Stimulated activated CD4-positive, alpha-beta T cell treated with anti-CD3 and anti-CD28 coated beads, Interleukin-4, amount 100 ng/mL, for 48 hours (primary cell): Measurements from ENCODE around the gene FANCD2.
A peak's percentile ranks its signal among the peaks of the same experiment; 100 is the strongest.
"Not testable (repeated sequence)": the region's sequence is repeated elsewhere in the genome, so short reads cannot be mapped to it uniquely, and the experiment has no call there.

ENCODE experiments used
- DNase-seq, 2 donors: peaks; one replicate each; pipeline ENCODE4 v3.0.0-alpha.2; 2020; ENCODE audit warnings: low read depth in 2 of 2

FANCD2 gene

GRCh38 chr3:10012106-10012505 is 14.1 kb upstream of the FANCD2 start:
- DNase-seq, result no peak

GRCh38 chr3:10015461-10015904 is 10.8 kb upstream of the FANCD2 start:
- no peak for DNase-seq

DNA sequence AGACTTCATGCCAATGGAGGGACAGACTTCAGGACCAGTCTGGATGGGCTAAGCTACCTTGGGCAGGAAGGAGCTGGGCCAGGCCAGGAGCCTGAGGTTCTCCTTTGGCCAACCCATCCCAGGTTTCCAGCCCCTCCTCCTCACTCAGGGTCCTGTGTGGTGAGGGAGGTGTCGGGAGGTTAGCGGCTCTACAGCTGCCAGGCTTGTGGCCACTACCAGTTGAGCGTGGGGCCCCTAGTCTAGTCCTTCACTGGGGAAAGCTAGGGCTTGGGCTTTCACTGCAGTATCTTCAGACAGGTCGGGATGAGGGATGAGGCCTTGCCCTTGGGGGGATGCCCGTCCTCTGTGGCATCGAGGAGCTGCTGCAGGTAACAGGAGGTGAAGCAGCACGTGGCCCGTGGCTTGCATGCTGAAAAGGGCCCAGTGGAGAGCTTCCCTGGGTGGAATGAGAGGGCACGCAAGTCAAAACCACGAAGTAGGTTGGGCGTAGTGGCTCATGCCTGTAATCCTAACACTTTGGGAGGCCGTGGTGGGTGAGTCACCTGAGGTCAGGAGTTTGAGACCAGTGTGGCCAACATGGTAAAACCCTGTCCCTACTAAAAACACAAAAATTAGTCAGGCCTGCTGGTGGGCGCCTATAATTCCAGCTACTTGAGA is 8.5 kb upstream of the FANCD2 start:
- peak; percentile 51 to 69 for DNase-seq

- not testable (repeated sequence) for DNase-seq
Measured at GRCh38 chr3:10018806-10019205, 7.4 kb upstream of the FANCD2 start.

- no peak for DNase-seq
Measured at GRCh38 chr3:10019326-10019725, 6.9 kb upstream of the FANCD2 start.

DNA sequence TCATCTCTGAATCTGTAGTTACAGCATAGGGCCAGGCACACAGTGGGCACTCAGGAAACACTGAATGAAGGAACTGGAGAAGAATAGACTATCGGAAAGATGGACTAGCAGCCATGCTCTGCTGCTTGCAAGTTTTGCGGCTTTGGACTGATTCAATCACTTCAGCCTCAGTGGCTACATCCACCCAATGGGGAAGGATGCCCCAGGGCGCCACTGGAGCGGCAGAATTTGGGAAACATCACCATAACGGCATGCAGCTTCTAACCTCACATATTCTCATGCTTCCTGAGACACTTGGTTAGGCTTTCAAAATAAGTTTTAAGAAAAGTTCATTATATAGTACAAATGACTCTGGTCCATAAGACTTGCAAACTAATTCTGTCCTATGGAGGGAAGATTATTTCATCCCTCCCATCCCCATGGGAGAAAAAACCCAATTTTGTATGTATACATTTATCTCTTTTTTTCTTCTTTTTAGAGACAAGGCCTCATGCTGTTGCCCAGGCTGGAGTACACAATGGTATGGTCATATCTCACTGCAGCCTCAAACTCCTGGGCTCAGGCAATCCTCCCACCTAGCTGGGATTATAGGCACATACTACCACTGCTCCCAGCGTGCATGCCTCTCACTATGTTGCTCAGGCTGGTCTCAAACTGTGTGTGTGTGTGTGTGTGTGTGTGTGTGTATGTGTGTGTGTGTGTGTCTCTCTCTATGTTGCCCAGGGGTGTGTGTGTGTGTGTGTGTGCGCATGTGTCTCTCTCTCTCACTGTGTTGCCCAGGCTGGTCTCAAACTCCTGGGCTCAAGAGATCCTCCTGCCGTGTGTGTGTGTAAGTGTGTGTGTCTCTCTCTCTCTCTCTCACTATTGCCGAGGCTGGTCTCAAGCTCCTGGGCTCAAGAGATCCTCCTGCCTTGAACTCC is 4.1 kb upstream of the FANCD2 start:
- no peak for DNase-seq

DNA sequence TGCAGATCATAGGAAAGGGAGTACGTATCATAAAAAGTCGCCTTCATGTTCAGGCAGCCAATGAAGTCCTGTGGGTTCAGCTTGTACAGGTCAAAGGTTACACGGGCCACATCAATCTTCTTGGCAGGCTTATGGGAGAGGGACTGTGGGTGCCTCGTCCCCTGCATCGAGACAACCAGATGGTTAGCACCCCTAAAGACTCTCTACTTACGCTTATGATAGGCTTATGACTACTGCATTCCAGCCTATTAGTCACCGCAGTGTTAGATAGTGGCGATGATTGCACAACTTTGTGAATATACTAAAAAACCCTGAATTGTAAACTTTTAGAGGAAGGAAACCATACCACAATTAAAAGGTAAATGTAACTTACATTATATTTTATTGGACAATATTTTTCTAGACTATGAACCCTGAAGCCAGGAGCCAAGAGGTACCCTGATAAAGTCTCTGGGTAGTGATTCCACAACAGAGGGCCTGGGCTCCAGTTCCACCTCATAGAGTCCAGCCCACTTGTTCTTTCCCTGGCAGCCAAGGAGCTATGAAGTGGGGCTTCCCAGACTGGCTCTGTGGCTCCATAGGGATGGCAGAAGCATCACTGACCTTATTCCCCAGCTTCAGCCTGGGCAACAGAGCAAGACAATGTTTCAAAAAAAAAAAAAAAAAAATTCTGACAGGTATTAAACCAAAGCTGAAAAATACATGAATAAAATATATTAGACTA is 2.5 kb upstream of the FANCD2 start:
- DNase-seq, result no peak

GRCh38 chr3:10025205-10026083 is 793 bp upstream of the FANCD2 start:
- DNase-seq, result no peak

DNA sequence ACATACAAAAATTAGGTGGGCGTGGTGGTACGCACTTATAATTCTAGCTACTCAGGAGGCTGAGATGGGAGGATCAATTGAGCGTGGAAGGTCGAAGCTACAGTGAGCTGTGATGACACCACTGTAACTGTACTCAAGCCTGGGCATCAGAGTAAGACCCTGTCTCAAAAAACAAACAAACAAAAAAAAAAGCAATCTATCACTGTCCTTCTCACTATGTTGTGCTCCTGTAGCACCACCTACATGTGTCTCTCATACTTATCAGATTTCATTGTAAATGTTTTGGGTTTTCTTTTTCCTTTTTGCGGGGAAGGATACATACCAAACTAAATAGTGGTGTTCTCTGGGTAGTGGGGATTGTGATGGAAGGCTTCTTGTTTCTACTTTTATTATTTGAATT is 14.8 kb downstream of the FANCD2 start:
- no peak for DNase-seq

DNA sequence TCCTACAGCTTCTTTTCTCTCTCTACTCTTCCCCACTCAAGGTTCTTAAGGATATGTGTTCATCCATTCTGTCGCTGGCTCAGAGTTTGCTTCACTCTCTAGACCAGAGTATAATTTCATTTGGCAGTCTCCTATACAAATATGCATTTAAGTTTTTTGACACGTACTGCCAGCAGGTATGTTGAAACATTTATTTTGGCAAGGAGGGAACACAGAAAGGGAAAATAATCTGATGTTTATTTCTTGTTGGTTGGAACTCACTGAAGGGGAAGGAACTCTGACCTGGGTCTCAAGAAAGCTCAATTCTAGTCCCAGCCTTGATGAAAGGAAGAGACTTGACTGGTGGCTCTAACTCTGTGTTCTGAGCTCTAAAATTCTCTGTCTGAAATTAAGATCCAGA is 21.6 kb downstream of the FANCD2 start:
- no peak for DNase-seq

DNA sequence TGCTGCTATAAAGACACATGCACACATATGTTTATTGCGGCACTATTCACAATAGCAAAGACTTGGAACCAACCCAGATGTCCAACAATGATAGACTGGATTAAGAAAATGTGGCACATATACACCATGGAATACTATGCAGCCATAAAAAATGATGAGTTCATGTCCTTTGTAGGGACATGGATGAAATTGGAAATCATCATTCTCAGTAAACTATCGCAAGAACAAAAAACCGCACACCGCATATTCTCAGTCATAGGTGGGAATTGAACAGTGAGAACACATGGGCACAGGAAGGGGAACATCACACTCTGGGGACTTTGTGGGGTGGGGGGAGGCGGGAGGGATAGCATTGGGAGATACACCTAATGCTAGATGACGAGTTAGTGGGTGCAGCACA is 26.8 kb downstream of the FANCD2 start:
- not testable (repeated sequence) for DNase-seq

DNA sequence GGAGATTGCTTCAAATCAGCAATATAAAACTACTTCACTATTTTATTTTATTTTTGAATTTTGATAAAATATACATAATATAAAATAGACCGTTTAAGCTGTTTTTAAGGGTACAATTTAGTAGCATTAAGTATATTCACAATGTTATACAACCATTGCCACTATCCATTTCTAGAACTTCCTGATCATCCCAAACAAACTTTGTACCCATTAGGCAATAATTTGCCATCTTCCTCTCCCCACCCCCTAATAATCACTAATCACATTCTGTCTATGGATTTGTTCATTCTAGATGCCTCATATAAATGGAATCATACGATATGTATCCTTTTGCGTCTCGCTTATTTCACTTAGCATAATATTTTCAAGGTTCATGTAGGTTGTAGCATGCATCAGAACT is 28.9 kb downstream of the FANCD2 start:
- no peak for DNase-seq

- DNase-seq, result not testable (repeated sequence)
Measured at GRCh38 chr3:10070077-10070476, 43.8 kb downstream of the FANCD2 start.

- no peak for DNase-seq
Measured at GRCh38 chr3:10074666-10075065, 48.4 kb downstream of the FANCD2 start.

- DNase-seq, result no peak
Measured at GRCh38 chr3:10081871-10082270, 55.6 kb downstream of the FANCD2 start.

DNA sequence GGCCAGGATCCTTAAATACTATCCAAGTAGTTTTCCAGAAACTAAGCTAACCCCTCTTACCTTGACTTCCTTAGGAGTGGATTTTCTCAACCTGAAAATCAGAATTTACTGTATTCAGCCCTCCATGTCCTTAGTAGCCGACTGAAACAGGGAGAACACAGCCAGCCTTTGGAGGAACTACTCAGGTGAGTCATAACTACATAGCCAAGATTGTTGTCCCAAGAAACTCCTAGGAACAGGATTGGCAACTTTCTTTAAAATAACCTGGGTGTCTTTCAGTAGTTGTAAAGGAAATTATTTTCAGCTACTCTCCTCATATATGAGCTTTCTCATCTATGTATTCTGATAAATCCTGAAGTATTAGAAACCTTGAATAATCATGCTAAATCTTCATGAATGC is 59.5 kb downstream of the FANCD2 start:
- DNase-seq, result no peak

- DNase-seq, result no peak
Measured at GRCh38 chr3:10088256-10088655, 62.0 kb downstream of the FANCD2 start.

- no peak for DNase-seq
Measured at GRCh38 chr3:10090179-10090578, 63.9 kb downstream of the FANCD2 start.

DNA sequence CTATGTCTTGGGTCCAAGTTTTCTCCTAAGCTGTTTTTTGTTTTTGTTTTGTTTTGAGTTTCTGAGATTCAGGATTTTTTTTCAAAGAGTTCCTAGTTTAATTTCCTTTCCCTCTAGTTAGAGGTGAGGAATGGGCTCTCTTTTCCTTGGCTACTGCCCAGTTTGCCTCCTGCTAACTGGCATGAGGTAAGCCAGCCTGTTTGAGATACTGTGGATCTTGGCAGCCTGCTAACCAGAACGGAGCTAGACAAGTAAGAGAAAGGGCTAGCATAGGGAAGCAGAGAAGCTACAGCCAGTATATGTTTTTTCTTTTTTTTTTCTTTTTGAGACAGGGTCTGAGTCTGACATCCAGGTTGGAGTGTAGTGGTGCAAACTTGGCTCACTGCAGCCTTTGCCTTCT is 64.5 kb downstream of the FANCD2 start:
- DNase-seq, result not testable (repeated sequence)

- not testable (repeated sequence) for DNase-seq
Measured at GRCh38 chr3:10091387-10091786, 65.2 kb downstream of the FANCD2 start.

GRCh38 chr3:10093678-10094077 is 67.4 kb downstream of the FANCD2 start:
- DNase-seq, result no peak
